Mammary epithelial cell (primary cell): Measurements from ENCODE around the gene HEXA.

ENCODE experiments used
- EZH2 ChIP-seq: IDR thresholded peaks from 2 replicates; pipeline ENCODE4 v1.6.1; 2012; ENCODE audit warnings: low read length, inconsistent platforms, borderline replicate concordance
- TF ChIP-seq, protein P1 (sequence below), 2 donors: IDR thresholded peaks in 1 of 2; conservative IDR thresholded peaks in 1 of 2; 2 replicates each; pipeline ENCODE4 v1.5.1; 2011 to 2012; ENCODE audit warnings: inconsistent platforms in 2 of 2, low read length in 2 of 2, mild to moderate bottlenecking in 2 of 2, control low read depth in 1 of 2, low read depth in 1 of 2; ENCODE audit not compliant: insufficient read depth in 1 of 2; ENCODE audit errors: extremely low read depth in 1 of 2

DNA sequence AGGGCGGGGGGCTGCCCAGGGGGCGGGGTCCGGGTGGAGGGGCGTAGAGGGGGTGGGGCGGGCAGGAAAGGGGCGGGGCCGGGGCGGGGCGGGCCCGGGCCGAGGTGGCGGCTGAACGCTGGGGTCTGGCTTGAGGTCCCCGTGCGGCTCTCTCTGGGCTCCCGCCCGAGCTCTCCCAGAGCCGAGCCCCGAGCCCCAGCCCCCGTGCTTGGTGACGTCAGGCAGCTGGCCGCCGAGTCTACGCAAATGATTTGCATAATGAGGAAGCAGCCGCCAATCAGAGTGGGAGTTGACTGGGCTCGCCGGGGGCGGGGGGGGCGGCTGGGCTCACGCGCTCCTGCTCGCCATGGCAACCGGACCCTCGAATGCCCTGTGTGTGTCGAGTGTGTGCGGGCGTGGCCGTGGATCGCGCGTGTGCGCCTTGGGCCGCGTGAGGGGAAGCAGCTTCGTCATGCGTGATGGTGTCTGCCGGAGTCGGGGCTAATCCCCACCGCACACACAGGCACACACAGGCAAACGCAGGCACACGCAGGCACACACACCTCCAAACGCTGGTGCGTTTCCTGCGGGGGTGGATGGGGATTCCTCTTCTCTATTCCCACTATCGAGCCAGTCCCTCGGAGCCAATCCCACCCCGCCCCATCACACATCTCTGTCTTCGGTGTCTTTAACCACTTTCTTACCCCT is 55.7 kb downstream of the HEXA start, which contains the start of gene CELF6:
- TF ChIP-seq, protein P1, sequence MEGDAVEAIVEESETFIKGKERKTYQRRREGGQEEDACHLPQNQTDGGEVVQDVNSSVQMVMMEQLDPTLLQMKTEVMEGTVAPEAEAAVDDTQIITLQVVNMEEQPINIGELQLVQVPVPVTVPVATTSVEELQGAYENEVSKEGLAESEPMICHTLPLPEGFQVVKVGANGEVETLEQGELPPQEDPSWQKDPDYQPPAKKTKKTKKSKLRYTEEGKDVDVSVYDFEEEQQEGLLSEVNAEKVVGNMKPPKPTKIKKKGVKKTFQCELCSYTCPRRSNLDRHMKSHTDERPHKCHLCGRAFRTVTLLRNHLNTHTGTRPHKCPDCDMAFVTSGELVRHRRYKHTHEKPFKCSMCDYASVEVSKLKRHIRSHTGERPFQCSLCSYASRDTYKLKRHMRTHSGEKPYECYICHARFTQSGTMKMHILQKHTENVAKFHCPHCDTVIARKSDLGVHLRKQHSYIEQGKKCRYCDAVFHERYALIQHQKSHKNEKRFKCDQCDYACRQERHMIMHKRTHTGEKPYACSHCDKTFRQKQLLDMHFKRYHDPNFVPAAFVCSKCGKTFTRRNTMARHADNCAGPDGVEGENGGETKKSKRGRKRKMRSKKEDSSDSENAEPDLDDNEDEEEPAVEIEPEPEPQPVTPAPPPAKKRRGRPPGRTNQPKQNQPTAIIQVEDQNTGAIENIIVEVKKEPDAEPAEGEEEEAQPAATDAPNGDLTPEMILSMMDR (conservative IDR thresholded peaks at IDR 0.05 in 1 of 2, IDR thresholded peaks at IDR 0.05 in 1 of 2; ENCODE audit: extremely low read depth in 1 of 2, insufficient read depth in 1 of 2, low read depth in 1 of 2, low read length in 2 of 2), result no peak
- TF ChIP-seq EZH2, result no peak
